Panc1 (cell line): ENCODE measurements around the gene FOXI3.

Source experiments
- POLR2AphosphoS5 ChIP-seq: IDR thresholded peaks from 2 replicates; pipeline ENCODE4 v1.6.1; 2012; ENCODE audit warnings: mild to moderate bottlenecking, low read depth, low read length, moderate library complexity
- SIN3A ChIP-seq: IDR thresholded peaks from 2 replicates; pipeline ENCODE4 v1.6.1; 2012; ENCODE audit warnings: low read depth, mild to moderate bottlenecking, low read length, moderate library complexity, borderline replicate concordance; ENCODE audit not compliant: insufficient read depth
- TF ChIP-seq, protein P1 (sequence below): fragments of 450-650 bp; IDR thresholded peaks from 2 replicates; pipeline ENCODE4 v1.5.1; 2017; ENCODE audit warnings: mild to moderate bottlenecking
- TF ChIP-seq, protein P2 (sequence below), 2 experiments: IDR thresholded peaks; 2 replicates each; pipeline ENCODE4 v1.6.1; 2011 to 2012; ENCODE audit warnings: low read depth in 2 of 2, control low read depth in 1 of 2, low read length in 1 of 2, mild to moderate bottlenecking in 1 of 2, moderate library complexity in 1 of 2; ENCODE audit not compliant: insufficient read depth in 1 of 2

DNA sequence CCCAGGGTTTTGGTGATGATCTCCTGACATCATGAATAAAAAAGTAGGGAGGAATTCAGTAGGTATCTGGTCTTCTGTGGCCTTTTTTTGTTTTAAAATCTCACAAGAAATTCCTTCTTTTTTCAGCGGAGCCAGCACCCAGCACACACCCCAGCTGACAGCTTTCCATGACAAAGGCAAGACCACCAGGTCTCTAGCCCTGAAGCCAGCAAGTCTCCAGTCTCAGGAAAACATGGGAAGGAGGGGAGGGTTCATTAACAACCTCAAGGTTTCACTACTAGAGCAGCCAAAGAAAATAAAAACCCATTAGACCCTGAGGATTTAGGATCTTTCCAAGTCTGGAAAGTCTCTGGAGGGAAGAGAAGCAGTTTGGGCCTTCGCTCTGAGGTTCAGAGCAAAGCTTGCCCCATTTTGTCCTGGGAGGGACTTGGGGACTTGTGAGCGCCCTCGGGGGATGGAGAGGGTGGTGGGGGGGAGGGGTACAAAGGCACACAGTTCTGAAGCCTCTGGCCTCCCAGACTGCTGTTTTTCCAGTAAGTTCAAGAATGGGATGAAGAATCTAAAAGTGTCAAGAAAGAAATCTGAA is 9.0 kb downstream of the FOXI3 start:
- TF ChIP-seq, protein P1, sequence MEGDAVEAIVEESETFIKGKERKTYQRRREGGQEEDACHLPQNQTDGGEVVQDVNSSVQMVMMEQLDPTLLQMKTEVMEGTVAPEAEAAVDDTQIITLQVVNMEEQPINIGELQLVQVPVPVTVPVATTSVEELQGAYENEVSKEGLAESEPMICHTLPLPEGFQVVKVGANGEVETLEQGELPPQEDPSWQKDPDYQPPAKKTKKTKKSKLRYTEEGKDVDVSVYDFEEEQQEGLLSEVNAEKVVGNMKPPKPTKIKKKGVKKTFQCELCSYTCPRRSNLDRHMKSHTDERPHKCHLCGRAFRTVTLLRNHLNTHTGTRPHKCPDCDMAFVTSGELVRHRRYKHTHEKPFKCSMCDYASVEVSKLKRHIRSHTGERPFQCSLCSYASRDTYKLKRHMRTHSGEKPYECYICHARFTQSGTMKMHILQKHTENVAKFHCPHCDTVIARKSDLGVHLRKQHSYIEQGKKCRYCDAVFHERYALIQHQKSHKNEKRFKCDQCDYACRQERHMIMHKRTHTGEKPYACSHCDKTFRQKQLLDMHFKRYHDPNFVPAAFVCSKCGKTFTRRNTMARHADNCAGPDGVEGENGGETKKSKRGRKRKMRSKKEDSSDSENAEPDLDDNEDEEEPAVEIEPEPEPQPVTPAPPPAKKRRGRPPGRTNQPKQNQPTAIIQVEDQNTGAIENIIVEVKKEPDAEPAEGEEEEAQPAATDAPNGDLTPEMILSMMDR, result no peak
- TF ChIP-seq, protein P2, sequence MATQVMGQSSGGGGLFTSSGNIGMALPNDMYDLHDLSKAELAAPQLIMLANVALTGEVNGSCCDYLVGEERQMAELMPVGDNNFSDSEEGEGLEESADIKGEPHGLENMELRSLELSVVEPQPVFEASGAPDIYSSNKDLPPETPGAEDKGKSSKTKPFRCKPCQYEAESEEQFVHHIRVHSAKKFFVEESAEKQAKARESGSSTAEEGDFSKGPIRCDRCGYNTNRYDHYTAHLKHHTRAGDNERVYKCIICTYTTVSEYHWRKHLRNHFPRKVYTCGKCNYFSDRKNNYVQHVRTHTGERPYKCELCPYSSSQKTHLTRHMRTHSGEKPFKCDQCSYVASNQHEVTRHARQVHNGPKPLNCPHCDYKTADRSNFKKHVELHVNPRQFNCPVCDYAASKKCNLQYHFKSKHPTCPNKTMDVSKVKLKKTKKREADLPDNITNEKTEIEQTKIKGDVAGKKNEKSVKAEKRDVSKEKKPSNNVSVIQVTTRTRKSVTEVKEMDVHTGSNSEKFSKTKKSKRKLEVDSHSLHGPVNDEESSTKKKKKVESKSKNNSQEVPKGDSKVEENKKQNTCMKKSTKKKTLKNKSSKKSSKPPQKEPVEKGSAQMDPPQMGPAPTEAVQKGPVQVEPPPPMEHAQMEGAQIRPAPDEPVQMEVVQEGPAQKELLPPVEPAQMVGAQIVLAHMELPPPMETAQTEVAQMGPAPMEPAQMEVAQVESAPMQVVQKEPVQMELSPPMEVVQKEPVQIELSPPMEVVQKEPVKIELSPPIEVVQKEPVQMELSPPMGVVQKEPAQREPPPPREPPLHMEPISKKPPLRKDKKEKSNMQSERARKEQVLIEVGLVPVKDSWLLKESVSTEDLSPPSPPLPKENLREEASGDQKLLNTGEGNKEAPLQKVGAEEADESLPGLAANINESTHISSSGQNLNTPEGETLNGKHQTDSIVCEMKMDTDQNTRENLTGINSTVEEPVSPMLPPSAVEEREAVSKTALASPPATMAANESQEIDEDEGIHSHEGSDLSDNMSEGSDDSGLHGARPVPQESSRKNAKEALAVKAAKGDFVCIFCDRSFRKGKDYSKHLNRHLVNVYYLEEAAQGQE (IDR thresholded peaks at IDR 0.05; ENCODE audit: insufficient read depth in 1 of 2, low read depth in 2 of 2, low read length in 1 of 2), result no peak
- TF ChIP-seq POLR2AphosphoS5 (no peak), SIN3A (no peak)
